ENCODE measurements around the gene NCEH1.
"Not testable (repeated sequence)": the region's sequence is repeated elsewhere in the genome, so short reads cannot be mapped to it uniquely, and the experiment has no call there.

NCEH1 gene

DNA sequence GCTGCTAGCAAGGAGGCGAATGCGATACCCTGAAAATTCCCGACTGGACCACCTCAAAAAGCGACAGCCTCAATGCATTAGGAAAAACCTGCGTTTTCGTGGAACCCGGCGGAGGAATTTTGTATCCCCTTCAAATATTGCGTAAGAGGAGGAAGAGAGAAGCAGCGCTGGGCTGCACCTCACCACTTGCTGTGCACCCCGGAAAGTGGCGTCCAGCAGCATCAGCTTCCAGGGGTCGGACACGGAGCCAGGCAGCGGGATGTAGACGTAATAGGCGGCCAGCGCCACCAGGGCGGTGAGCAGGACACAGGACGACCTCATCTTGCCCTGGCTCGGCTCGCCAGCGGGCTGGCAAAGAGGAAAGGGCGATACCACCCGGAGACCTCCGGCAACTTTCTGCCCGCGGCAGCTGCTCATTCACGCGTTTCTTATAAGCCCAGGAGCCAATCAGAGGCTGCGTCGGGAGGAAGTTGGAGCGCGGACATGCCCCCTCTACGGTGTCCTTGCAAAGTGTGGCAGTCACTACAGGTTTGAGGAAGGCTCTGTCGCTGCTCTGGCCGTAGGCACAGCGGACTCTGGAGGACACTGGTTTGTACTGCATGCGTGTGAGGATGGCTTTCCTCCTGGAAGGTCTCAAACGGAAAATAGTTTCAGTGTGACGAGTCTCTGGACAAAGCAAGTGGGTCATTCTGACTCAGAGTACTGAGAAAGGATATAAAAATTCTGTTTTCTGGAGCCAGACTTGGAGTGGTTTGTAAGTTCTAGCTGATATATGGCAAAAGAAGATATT lies at the start of gene NCEH1:
TSS of gene NCEH1 (minus strand) at position 404 of the 790 bp plus-strand sequence. CDS start at position 321, 83 bp downstream.
- peak; percentile 36 to 61 (median 55) for DNase-seq (ENCODE audit: low read depth in 2 of 3, low spot score in 2 of 3)

GRCh38 chr3:172760416-172760815 lies 49.5 kb upstream of the NCEH1 start:
- not testable (repeated sequence) for DNase-seq (ENCODE audit: low read depth in 2 of 3, low spot score in 2 of 3)

GRCh38 chr3:172753125-172753524 lies 42.3 kb upstream of the NCEH1 start:
- DNase-seq (ENCODE audit: low read depth in 2 of 3, low spot score in 2 of 3) = no peak

DNA sequence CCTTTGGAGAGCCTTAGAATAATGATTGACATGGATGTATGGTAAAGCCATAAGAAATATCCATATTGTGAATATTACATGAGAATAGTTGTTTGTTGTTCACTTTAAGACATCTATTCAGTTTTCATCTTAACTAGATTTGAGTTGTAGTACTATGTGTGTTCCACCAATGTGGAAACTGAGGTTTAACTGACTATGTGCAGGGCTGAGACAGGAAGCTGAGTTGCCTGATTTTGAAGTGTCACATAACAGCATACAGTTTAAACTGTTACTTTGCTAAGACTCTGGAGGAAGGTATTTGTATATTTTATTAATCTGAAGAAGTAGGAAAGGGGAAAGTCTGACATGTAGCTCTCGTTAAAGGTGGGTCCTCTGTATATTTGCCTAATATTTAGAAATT lies 41.8 kb upstream of the NCEH1 start:
- DNase-seq (ENCODE audit: low read depth in 2 of 3, low spot score in 2 of 3) = no peak

- DNase-seq (ENCODE audit: low read depth in 2 of 3, low spot score in 2 of 3) = no peak
Measured at GRCh38 chr3:172751175-172751704, 40.4 kb upstream of the NCEH1 start.

GRCh38 chr3:172750368-172751174 lies 39.7 kb upstream of the NCEH1 start, which contains the start of gene ECT2:
ECT2 (plus strand) TSS chr3:172750726; CDS start chr3:172754531, 3,805 bp downstream.
- DNase-seq (ENCODE audit: low read depth in 2 of 3, low spot score in 2 of 3) = peak; percentile 68 to 91 (median 90)

- no peak for DNase-seq (ENCODE audit: low read depth in 2 of 3, low spot score in 2 of 3)
Measured at GRCh38 chr3:172750069-172750367, 39.2 kb upstream of the NCEH1 start.

- DNase-seq (ENCODE audit: low read depth in 2 of 3, low spot score in 2 of 3) = no peak
Measured at GRCh38 chr3:172749230-172749965, 38.5 kb upstream of the NCEH1 start.

- DNase-seq (ENCODE audit: low read depth in 2 of 3, low spot score in 2 of 3) = no peak
Measured at GRCh38 chr3:172746475-172746874, 35.6 kb upstream of the NCEH1 start.

DNA sequence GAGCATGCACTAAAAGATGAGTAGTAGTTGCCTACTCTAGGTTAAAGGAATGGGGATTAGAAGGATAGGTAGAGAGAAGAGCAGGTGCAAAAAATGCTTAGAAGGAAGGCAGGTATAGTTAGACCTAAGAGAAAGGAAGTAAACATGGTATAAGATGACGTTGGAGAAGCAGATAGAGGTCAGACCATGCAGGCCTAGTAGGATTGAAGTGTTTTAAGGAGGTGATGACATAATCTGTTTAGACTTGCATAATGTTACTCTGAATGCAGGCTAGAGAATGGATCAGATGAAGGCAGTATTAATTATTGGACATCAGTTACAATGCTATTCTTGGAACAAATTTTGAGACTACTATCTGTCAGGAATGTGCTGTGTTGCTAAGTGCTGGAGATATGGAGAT lies 28.6 kb upstream of the NCEH1 start:
- no peak for DNase-seq (ENCODE audit: low read depth in 2 of 3, low spot score in 2 of 3)

- no peak for DNase-seq (ENCODE audit: low read depth in 2 of 3, low spot score in 2 of 3)
Measured at GRCh38 chr3:172735014-172735413, 24.1 kb upstream of the NCEH1 start.

- no peak for DNase-seq (ENCODE audit: low read depth in 2 of 3, low spot score in 2 of 3)
Measured at GRCh38 chr3:172726380-172726779, 15.5 kb upstream of the NCEH1 start.

GRCh38 chr3:172722536-172723040 lies 11.7 kb upstream of the NCEH1 start:
- not testable (repeated sequence) for DNase-seq (ENCODE audit: low read depth in 2 of 3, low spot score in 2 of 3)

- DNase-seq (ENCODE audit: low read depth in 2 of 3, low spot score in 2 of 3) = no peak
Measured at GRCh38 chr3:172717493-172718088, 6.7 kb upstream of the NCEH1 start.

DNA sequence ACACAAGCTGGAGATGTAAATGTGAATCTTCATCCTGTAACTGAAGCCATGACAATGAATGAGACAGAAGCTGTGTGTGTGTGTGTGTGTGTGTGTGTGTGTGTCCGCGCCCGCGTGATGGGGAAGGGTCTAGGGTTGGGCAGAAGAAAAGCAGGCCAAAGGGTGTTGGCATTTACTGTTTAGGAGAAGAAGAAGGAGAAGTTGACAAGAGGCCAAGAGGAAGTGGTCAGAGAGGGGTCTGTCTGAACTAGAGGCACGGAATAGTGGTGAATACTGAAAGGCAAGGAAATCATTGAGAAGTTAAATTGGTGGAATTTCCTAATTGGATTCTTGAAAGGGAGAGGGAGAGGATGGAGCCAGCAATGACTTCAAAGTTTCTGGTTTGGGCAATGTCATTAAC lies 5.6 kb upstream of the NCEH1 start:
- DNase-seq (ENCODE audit: low read depth in 2 of 3, low spot score in 2 of 3) = no peak

DNA sequence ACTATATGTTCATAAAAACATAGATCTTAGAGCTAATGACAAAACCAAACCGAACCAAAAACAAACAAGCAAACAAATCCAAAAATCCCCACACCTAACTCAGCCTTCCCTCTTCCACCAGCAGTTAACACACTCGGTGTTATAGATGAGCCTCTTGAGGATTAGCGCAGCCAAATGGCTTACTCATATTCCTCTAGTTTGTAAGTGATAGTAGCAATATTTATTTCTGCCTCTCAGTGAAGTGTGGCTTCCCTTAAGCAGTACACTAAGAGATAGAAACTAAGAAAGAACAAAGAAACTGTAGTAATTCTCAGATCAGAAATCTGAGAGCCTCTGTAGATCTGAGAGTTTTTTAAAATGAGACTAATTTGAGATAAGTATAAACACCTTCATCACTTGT lies 2.4 kb upstream of the NCEH1 start:
- DNase-seq (ENCODE audit: low read depth in 2 of 3, low spot score in 2 of 3) = no peak

GRCh38 chr3:172711454-172711795 lies 558 bp upstream of the NCEH1 start:
- no peak for DNase-seq (ENCODE audit: low read depth in 2 of 3, low spot score in 2 of 3)

GRCh38 chr3:172709774-172710663 lies 848 bp downstream of the NCEH1 start:
- DNase-seq (ENCODE audit: low read depth in 2 of 3, low spot score in 2 of 3) = no peak

DNA sequence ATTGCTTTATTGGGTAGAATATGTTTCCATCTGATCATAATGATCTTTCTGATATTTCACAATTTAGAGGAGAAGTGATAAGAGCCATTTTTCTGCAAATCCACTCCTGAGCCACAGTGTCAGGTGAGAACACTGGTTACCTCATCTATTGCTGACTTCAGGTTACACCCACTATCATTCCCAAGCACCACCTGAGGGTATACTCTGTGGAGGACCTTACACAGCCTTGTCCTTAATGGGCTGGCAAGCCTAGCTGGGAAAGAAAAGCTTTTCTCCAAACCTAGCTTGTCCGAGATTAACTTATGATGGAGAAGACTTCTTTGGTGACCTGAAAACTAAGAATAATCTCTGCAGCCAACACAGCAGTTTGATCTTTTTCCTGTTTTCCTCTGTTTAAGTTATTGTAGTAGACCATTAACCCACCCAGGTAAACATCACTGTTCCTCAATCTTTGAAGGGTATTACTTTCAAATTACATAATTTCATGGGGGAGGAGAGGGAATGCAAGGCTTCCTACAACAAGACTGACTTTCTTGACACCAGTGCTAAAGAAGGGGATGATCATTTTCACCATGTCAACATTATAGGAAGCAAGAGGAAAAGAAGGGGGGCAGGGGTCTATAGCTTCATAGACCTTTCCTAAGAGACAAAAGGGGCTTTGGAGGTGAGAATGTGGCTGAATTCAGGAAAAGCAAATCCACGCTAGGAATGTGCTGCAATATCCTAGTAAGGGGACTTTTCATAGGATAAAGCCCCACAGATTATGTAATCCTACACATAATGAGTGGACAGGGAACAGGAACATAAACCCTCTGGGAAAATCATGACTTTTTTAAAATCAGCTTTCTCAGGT lies 1.7 kb downstream of the NCEH1 start:
- DNase-seq (ENCODE audit: low read depth in 2 of 3, low spot score in 2 of 3) = no peak

All from activated CD8-positive, alpha-beta memory T cell treated with anti-CD3 and anti-CD28 coated beads for 48 hours (primary cell).